GM12878 (cell line): Measurements from ENCODE around the gene SORBS2. TPM values are rescaled to one million over a fixed set of nuclear protein-coding genes. Genes with fewer than 3 reads are reported as not detected.

ENCODE experiments used
- ATAC-seq: fragments of 200-7000 bp; cut with Tn5 transposase; 3 replicates; pipeline ENCODE4 v1.9.1; 2020; ENCODE audit warnings: mild to moderate bottlenecking, moderate library complexity
- BruUV-seq: library from RNA; stranded (reverse); fragments of 400-500 nt; replicated peaks from 2 replicates; lab custom pipeline; 2021; lab: Mats Ljungman, UMichigan
- CTCF ChIA-PET: fragments of 300-600 bp; sonication (Branson Sonifier 250); formaldehyde crosslinking; extraction: SDS; loops from one replicate; lab custom pipeline; 2021; ENCODE audit warnings: inconsistent platforms; lab: Yijun Ruan, JAX
- POLR2A ChIA-PET: fragments of 350-600 bp; formaldehyde crosslinking; extraction: SDS; loops from one replicate; lab custom pipeline; 2021; ENCODE audit warnings: inconsistent platforms; lab: Charles Lee
- RAD21 ChIA-PET: fragments of 300-600 bp; sonication (Branson Sonifier 250); formaldehyde crosslinking; loops from one replicate; lab custom pipeline; 2023; ENCODE audit warnings: antibody characterized with exemption; ENCODE audit not compliant: unreplicated experiment; lab: Charles Lee
- SMC1A ChIA-PET: fragments of 300-600 bp; sonication (Branson Sonifier 250); formaldehyde crosslinking; loops from one replicate; lab custom pipeline; 2023; ENCODE audit not compliant: unreplicated experiment, uncharacterized antibody; lab: Charles Lee
- DNase-seq: peaks from one replicate; pipeline ENCODE4 v3.0.0-alpha.2; 2011; ENCODE audit warnings: low read depth, low spot score
- FAIRE-seq: peaks from 3 replicates; lab custom pipeline; 2011; peaks lifted over from hg19 to GRCh38; lab: Jason Lieb, UNC
- H2AFZ ChIP-seq: 2 replicates; pipeline ENCODE4 v1.6.0; 2011; ENCODE audit warnings: low read depth, low read length, control low read depth; ENCODE audit not compliant: control insufficient read depth
- H3K27ac ChIP-seq: 2 replicates; pipeline ENCODE4 v1.5.1; 2011; ENCODE audit warnings: control low read depth; ENCODE audit not compliant: control insufficient read depth, insufficient read depth
- H3K27me3 ChIP-seq, 2 experiments: replicated peaks in 1 of 2; 2 replicates each; pipeline versions ENCODE4 v1.6.0 to v1.6.1; 2011; ENCODE audit warnings: low read length in 1 of 2; ENCODE audit not compliant: control insufficient read depth in 2 of 2, insufficient read depth in 2 of 2
- H3K36me3 ChIP-seq, 2 experiments: 2 replicates each; pipeline ENCODE4 v1.5.1; 2011; ENCODE audit warnings: low read length in 1 of 2; ENCODE audit not compliant: control insufficient read depth in 2 of 2, insufficient read depth in 2 of 2
- H3K4me1 ChIP-seq: 2 replicates; pipeline ENCODE4 v1.6.1; 2011; ENCODE audit warnings: mild to moderate bottlenecking, low read length, moderate library complexity, mixed read lengths; ENCODE audit not compliant: control insufficient read depth, insufficient read depth
- H3K4me2 ChIP-seq: 2 replicates; pipeline ENCODE4 v1.6.0; 2011; ENCODE audit warnings: control low read depth; ENCODE audit not compliant: control insufficient read depth, insufficient read depth
- H3K4me3 ChIP-seq: fragments of 200-600 bp; sonication (generic); 2 replicates; pipeline ENCODE4 v1.5.1; 2016
- H3K79me2 ChIP-seq: 2 replicates; pipeline ENCODE4 v1.6.0; 2011; ENCODE audit warnings: low read length; ENCODE audit not compliant: control insufficient read depth, insufficient read depth
- H3K9ac ChIP-seq: 2 replicates; pipeline ENCODE4 v1.8.0; 2011; ENCODE audit warnings: low read length, control low read depth, mixed read lengths; ENCODE audit not compliant: control insufficient read depth, insufficient read depth
- H3K9me3 ChIP-seq: replicated peaks from 3 replicates; pipeline ENCODE4 v1.5.1; 2011; ENCODE audit warnings: mild to moderate bottlenecking, low read length; ENCODE audit not compliant: control insufficient read depth, insufficient read depth
- H4K20me1 ChIP-seq: 2 replicates; pipeline ENCODE4 v1.6.0; 2011; ENCODE audit not compliant: control insufficient read depth, insufficient read depth
- CEBPB ChIP-seq, 2 experiments: fragments of 150-350 bp in 1 of 2; IDR thresholded peaks; 2 replicates each; pipeline ENCODE4 v1.6.1; 2012 to 2014; ENCODE audit warnings: low read depth in 2 of 2, low read length in 2 of 2, borderline replicate concordance in 1 of 2, inconsistent platforms in 1 of 2
- EED ChIP-seq: sonication (generic); IDR thresholded peaks from 2 replicates; pipeline ENCODE4 v1.6.1; 2016; ENCODE audit warnings: antibody characterized with exemption, low read depth
- ETV6 ChIP-seq, 2 experiments: fragments of 450-650 bp in 1 of 2; IDR thresholded peaks in 1 of 2; conservative IDR thresholded peaks in 1 of 2; 2 replicates each; pipeline ENCODE4 v1.6.1; 2014; ENCODE audit warnings: antibody characterized with exemption in 1 of 2, borderline replicate concordance in 1 of 2, low read depth in 1 of 2, mild to moderate bottlenecking in 1 of 2, moderate library complexity in 1 of 2
- FOXK2 ChIP-seq: fragments of 450-650 bp; IDR thresholded peaks from 2 replicates; pipeline ENCODE4 v1.6.1; 2017; ENCODE audit warnings: mild to moderate bottlenecking, moderate library complexity
- HDGF ChIP-seq: fragments of 450-650 bp; IDR thresholded peaks from 2 replicates; pipeline ENCODE4 v1.6.1; 2016; ENCODE audit warnings: antibody characterized with exemption
- IKZF1 ChIP-seq: fragments of 450-650 bp; conservative IDR thresholded peaks from 2 replicates; pipeline ENCODE4 v1.6.1; 2017; ENCODE audit warnings: antibody characterized with exemption, mild to moderate bottlenecking
- MXI1 ChIP-seq: fragments of 150-350 bp; IDR thresholded peaks from 2 replicates; pipeline ENCODE4 v1.6.1; 2011; ENCODE audit warnings: low read depth, mild to moderate bottlenecking, inconsistent platforms, low read length, improper control_type of control experiment
- NFIC ChIP-seq: IDR thresholded peaks from 2 replicates; pipeline ENCODE4 v1.6.1; 2012; ENCODE audit warnings: low read depth, mild to moderate bottlenecking, inconsistent platforms, low read length, moderate library complexity
- PAX8 ChIP-seq: fragments of 450-650 bp; IDR thresholded peaks from 2 replicates; pipeline ENCODE4 v1.6.1; 2017; ENCODE audit warnings: mild to moderate bottlenecking, moderate library complexity
- PML ChIP-seq: IDR thresholded peaks from 2 replicates; pipeline ENCODE4 v1.6.1; 2012; ENCODE audit warnings: low read length, inconsistent platforms
- RB1 ChIP-seq: fragments of 450-650 bp; formaldehyde crosslinking; IDR thresholded peaks from 2 replicates; pipeline ENCODE4 v1.6.1; 2017; ENCODE audit warnings: mild to moderate bottlenecking, borderline replicate concordance
- RFX5 ChIP-seq: IDR thresholded peaks from 2 replicates; pipeline ENCODE4 v1.6.1; 2011; ENCODE audit warnings: low read depth, low read length, improper control_type of control experiment
- YBX1 ChIP-seq: fragments of 450-650 bp; IDR thresholded peaks from 2 replicates; pipeline ENCODE4 v1.6.1; 2016; ENCODE audit warnings: antibody characterized with exemption
- ZNF217 ChIP-seq: fragments of 450-650 bp; IDR thresholded peaks from 2 replicates; pipeline ENCODE4 v1.6.1; 2017; ENCODE audit warnings: antibody characterized with exemption, mild to moderate bottlenecking
- ZSCAN29 ChIP-seq: fragments of 450-650 bp; IDR thresholded peaks from 2 replicates; pipeline ENCODE4 v1.6.1; 2017; ENCODE audit warnings: mild to moderate bottlenecking, moderate library complexity
- WGBS: methylation state at CpG from one replicate; pipeline ENCODE4 v1.1.6; 2016; ENCODE audit warnings: low lambda C conversion rate; ENCODE audit not compliant: insufficient replicate concordance, insufficient coverage; ENCODE audit errors: missing lambda C conversion rate; 5-methylcytosine and 5-hydroxymethylcytosine counted together
- in situ Hi-C: fragments of 300-500 bp; cut with MboI; formaldehyde crosslinking; loops from 9 replicates; pipeline ENCODE4 v1.14.3; 2018; ENCODE audit warnings: mixed read lengths
- intact Hi-C: fragments of 100-400 bp; cut with micrococcal nuclease; formaldehyde crosslinking; loops from one replicate; pipeline ENCODE4 v1.14.2; 2022; ENCODE audit not compliant: unreplicated experiment
- polyA plus RNA-seq, 11 experiments: library from polyadenylated mRNA; depleted of rRNA in 4 of 11; unstranded in 6 of 11; stranded (reverse) in 5 of 11; fragments of >200 nt; fragmentation: Nextera tagmentation in 4 of 11; fragmentation: Illumina TruSeq in 1 of 11; extraction: Ambion mirVana in 4 of 11; extraction: Trizol in 1 of 11; gene quantifications; 1 replicate in 1 of 11; 2 replicates in 10 of 11; pipeline versions ENCODE4 v1.2.1 to v1.2.3, GENCODE V29; 2011 to 2016; ENCODE audit warnings: inconsistent platforms in 2 of 11, missing spikeins in 2 of 11, low read depth in 1 of 11
- total RNA-seq, 4 experiments: library from RNA; depleted of rRNA in 3 of 4; stranded (reverse); fragments of >200 nt in 3 of 4; fragmentation: Illumina TruSeq in 1 of 4; extraction: Trizol in 1 of 4; gene quantifications; 2 replicates each; pipeline versions ENCODE4 v1.2.1 to v1.2.3, GENCODE V29; 2013 to 2021
- TF ChIP-seq, protein P1 (sequence below), 3 experiments: IDR thresholded peaks in 2 of 3; conservative IDR thresholded peaks in 1 of 3; 2 replicates each; pipeline ENCODE4 v1.5.1; 2011; ENCODE audit warnings: low read depth in 3 of 3, low read length in 3 of 3, mild to moderate bottlenecking in 3 of 3, control low read depth in 2 of 3, moderate library complexity in 2 of 3, inconsistent platforms in 1 of 3, mixed read lengths in 1 of 3; ENCODE audit not compliant: control insufficient read depth in 2 of 3, insufficient read depth in 1 of 3; ENCODE audit errors: extremely low read depth in 1 of 3
- TF ChIP-seq, protein P2 (sequence below): IDR thresholded peaks from 2 replicates; pipeline ENCODE4 v1.6.1; 2011; ENCODE audit warnings: low read depth, mild to moderate bottlenecking, low read length, moderate library complexity, borderline replicate concordance; ENCODE audit errors: extremely low read depth
- TF ChIP-seq, protein P3 (sequence below): IDR thresholded peaks from 2 replicates; pipeline ENCODE4 v1.6.1; 2012; ENCODE audit warnings: improper control_type of control experiment, low read depth, low read length; ENCODE audit not compliant: insufficient replicate concordance

SORBS2 gene
- total and polyA plus RNA-seq, 10 of the 15 experiments (the other 5 are each of a cell fraction or from before 2014, with no cell fraction given) = 0.06 to 3.0 (median 0.79) TPM

DNA sequence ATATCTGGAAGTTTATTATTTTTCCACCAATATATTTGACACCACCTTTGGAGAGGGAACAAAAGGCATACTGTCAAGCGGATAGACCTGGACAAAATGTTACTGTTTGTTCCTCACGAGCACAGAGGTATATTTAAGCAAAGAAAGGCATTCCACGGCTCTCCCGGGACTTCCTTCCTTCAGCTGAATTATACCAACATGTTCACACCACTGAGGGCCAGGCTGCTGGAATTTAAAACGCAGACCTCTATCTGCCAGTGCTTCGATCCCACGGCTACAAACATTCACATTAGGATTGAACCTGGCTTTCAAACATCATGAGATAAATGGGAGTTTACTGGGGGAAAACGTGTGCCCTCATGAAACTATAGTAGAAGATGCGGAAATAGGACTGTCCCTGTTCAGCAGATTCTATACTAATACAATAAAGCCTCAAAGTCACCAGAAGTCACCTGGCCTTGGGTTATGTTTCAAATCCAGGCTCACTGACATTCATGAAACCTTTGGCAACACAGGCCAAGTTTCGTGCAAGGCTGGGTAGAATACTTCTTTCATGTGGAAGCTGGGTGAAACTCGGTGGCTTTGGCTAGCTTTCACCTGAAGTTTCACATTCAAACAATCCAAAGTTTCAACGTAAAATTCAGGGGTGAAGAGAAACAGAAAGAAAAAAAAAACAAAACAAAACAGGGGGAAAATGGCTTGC lies 39.5 kb downstream of the SORBS2 start:
- no TSS peak for BruUV-seq
- ChIA-PET RAD21 (no interaction called here), POLR2A (no interaction called here), CTCF (no interaction called here), SMC1A (no interaction called here)
- Histone ChIP-seq H3K79me2 (no peaks in the 10 kb centered on the region), H3K9me3 (no peaks in the 10 kb centered on the region; the same call in 2 of the 3 replicates), H3K9ac (no peak overlapping the region), H3K4me1 (peaks cover 3% of the 10 kb centered on the region; the same call in 1 of the 2 replicates), H4K20me1 (no peaks in the 10 kb centered on the region), H3K27me3 (no peaks in the 10 kb centered on the region), H3K36me3 (no peaks in the 10 kb centered on the region), H3K27ac (no peak overlapping the region), H3K4me2 (peak overlapping the region; percentile 52; the same call in 1 of the 2 replicates), H2AFZ (no peak overlapping the region), H3K4me3 (no peak overlapping the region)
- WGBS = 40% methylated on average over 11 of the region's 12 CpGs
- intact Hi-C loops (no loop called here), in situ Hi-C loops (no loop called here)
- peak; percentile 54 for ATAC-seq
- peak; percentile 9 for DNase-seq
- FAIRE-seq = no peak
- no peak for TF ChIP-seq PAX8
- TF ChIP-seq YBX1 = no peak
- TF ChIP-seq ETV6 (conservative IDR thresholded peaks at IDR 0.05 in 1 of 2, IDR thresholded peaks at IDR 0.05 in 1 of 2; ENCODE audit: borderline replicate concordance in 1 of 2, low read depth in 1 of 2) = no peak
- no peak for TF ChIP-seq EED
- TF ChIP-seq PML = no peak
- TF ChIP-seq, protein P1, sequence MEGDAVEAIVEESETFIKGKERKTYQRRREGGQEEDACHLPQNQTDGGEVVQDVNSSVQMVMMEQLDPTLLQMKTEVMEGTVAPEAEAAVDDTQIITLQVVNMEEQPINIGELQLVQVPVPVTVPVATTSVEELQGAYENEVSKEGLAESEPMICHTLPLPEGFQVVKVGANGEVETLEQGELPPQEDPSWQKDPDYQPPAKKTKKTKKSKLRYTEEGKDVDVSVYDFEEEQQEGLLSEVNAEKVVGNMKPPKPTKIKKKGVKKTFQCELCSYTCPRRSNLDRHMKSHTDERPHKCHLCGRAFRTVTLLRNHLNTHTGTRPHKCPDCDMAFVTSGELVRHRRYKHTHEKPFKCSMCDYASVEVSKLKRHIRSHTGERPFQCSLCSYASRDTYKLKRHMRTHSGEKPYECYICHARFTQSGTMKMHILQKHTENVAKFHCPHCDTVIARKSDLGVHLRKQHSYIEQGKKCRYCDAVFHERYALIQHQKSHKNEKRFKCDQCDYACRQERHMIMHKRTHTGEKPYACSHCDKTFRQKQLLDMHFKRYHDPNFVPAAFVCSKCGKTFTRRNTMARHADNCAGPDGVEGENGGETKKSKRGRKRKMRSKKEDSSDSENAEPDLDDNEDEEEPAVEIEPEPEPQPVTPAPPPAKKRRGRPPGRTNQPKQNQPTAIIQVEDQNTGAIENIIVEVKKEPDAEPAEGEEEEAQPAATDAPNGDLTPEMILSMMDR (IDR thresholded peaks at IDR 0.05 in 2 of 3, conservative IDR thresholded peaks at IDR 0.05 in 1 of 3; ENCODE audit: control insufficient read depth in 2 of 3, extremely low read depth in 1 of 3, insufficient read depth in 1 of 3, low read depth in 3 of 3, low read length in 3 of 3) = no peak
- no peak for TF ChIP-seq ZNF217
- TF ChIP-seq ZSCAN29 = no peak
- no peak for TF ChIP-seq FOXK2
- TF ChIP-seq, protein P2, sequence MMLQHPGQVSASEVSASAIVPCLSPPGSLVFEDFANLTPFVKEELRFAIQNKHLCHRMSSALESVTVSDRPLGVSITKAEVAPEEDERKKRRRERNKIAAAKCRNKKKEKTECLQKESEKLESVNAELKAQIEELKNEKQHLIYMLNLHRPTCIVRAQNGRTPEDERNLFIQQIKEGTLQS = no peak
- TF ChIP-seq RB1 = no peak
- TF ChIP-seq MXI1 = no peak
- TF ChIP-seq HDGF = no peak
- TF ChIP-seq NFIC = no peak
- TF ChIP-seq, protein P3, sequence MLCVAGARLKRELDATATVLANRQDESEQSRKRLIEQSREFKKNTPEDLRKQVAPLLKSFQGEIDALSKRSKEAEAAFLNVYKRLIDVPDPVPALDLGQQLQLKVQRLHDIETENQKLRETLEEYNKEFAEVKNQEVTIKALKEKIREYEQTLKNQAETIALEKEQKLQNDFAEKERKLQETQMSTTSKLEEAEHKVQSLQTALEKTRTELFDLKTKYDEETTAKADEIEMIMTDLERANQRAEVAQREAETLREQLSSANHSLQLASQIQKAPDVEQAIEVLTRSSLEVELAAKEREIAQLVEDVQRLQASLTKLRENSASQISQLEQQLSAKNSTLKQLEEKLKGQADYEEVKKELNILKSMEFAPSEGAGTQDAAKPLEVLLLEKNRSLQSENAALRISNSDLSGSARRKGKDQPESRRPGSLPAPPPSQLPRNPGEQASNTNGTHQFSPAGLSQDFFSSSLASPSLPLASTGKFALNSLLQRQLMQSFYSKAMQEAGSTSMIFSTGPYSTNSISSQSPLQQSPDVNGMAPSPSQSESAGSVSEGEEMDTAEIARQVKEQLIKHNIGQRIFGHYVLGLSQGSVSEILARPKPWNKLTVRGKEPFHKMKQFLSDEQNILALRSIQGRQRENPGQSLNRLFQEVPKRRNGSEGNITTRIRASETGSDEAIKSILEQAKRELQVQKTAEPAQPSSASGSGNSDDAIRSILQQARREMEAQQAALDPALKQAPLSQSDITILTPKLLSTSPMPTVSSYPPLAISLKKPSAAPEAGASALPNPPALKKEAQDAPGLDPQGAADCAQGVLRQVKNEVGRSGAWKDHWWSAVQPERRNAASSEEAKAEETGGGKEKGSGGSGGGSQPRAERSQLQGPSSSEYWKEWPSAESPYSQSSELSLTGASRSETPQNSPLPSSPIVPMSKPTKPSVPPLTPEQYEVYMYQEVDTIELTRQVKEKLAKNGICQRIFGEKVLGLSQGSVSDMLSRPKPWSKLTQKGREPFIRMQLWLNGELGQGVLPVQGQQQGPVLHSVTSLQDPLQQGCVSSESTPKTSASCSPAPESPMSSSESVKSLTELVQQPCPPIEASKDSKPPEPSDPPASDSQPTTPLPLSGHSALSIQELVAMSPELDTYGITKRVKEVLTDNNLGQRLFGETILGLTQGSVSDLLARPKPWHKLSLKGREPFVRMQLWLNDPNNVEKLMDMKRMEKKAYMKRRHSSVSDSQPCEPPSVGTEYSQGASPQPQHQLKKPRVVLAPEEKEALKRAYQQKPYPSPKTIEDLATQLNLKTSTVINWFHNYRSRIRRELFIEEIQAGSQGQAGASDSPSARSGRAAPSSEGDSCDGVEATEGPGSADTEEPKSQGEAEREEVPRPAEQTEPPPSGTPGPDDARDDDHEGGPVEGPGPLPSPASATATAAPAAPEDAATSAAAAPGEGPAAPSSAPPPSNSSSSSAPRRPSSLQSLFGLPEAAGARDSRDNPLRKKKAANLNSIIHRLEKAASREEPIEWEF = no peak
- TF ChIP-seq IKZF1 = no peak
- no peak for TF ChIP-seq CEBPB (IDR thresholded peaks at IDR 0.05; ENCODE audit: borderline replicate concordance in 1 of 2, low read depth in 2 of 2, low read length in 2 of 2)
- TF ChIP-seq RFX5 = no peak
